Gastroesophageal sphincter (tissue), 4 donors: Measurements from ENCODE around the gene C1QB. TPM values are rescaled to one million over a fixed set of nuclear protein-coding genes. Genes with fewer than 3 reads are reported as not detected.
A peak's percentile ranks its signal among the peaks of the same experiment; 100 is the strongest.

Experiments used
- ATAC-seq: fragments of 150-250 bp; one replicate; pipeline ENCODE4 v1.9.1; 2016; ENCODE audit warnings: mild to moderate bottlenecking, moderate library complexity
- H3K27ac ChIP-seq, 4 donors: fragments of 200-600 bp; sonication (generic) in 3 of 4; 1 replicate in 3 of 4; 2 replicates in 1 of 4; pipeline ENCODE4 v1.5.1; 2016 to 2019
- H3K27me3 ChIP-seq: fragments of 200-600 bp; sonication (generic); one replicate; pipeline ENCODE4 v1.5.1; 2019
- H3K36me3 ChIP-seq, 2 donors: fragments of 200-600 bp; sonication (generic); one replicate each; pipeline ENCODE4 v1.5.1; 2019; ENCODE audit warnings: control low read depth in 1 of 2
- H3K4me1 ChIP-seq, 3 donors: fragments of 200-600 bp; sonication (generic); 1 replicate in 2 of 3; 2 replicates in 1 of 3; pipeline ENCODE4 v1.5.1; 2016 to 2019; ENCODE audit warnings: control low read depth in 2 of 3
- H3K4me3 ChIP-seq, 2 donors: fragments of 200-600 bp; sonication (generic); one replicate each; pipeline ENCODE4 v1.5.1; 2019; ENCODE audit warnings: mild to moderate bottlenecking in 1 of 2, moderate library complexity in 1 of 2
- H3K9me3 ChIP-seq, 3 donors: fragments of 200-600 bp; sonication (generic); one replicate each; pipeline ENCODE4 v1.5.1; 2017 to 2019; ENCODE audit warnings: control low read depth in 2 of 3
- CTCF ChIP-seq, 4 experiments: fragments of 200-600 bp in 2 of 4; fragments of 450-650 bp in 2 of 4; sonication (generic) in 1 of 4; IDR thresholded peaks; one replicate each; pipeline ENCODE4 v1.5.1; 2017 to 2019; ENCODE audit warnings: antibody characterized with exemption in 4 of 4, mild to moderate bottlenecking in 2 of 4, moderate library complexity in 2 of 4
- EP300 ChIP-seq: sonication (generic); formaldehyde crosslinking; IDR thresholded peaks from one replicate; pipeline ENCODE4 v1.6.1; 2017; ENCODE audit warnings: antibody characterized with exemption, mild to moderate bottlenecking
- POLR2A ChIP-seq, 2 donors: fragments of 450-650 bp; IDR thresholded peaks; one replicate each; pipeline ENCODE4 v1.6.1; 2017; ENCODE audit warnings: antibody characterized with exemption in 2 of 2, mild to moderate bottlenecking in 2 of 2, moderate library complexity in 1 of 2
- POLR2AphosphoS5 ChIP-seq: sonication (generic); formaldehyde crosslinking; IDR thresholded peaks from one replicate; pipeline ENCODE4 v1.6.1; 2017; ENCODE audit warnings: antibody characterized with exemption
- WGBS, 2 donors: methylation state at CpG; one replicate each; pipeline ENCODE4 v1.1.5; 2018; ENCODE audit warnings: low coverage in 1 of 2; 5-methylcytosine and 5-hydroxymethylcytosine counted together
- total RNA-seq, 4 donors: library from RNA; depleted of rRNA; stranded (reverse); fragments of >200 nt; gene quantifications; one replicate each; pipeline ENCODE4 v1.1.0, GENCODE V29; 2016

The C1QB gene
- 100 to 1,000 TPM in 3 of 4 donors, 10 to 100 TPM in 1; 37.0 to 607 (median 249) TPM for total RNA-seq

DNA sequence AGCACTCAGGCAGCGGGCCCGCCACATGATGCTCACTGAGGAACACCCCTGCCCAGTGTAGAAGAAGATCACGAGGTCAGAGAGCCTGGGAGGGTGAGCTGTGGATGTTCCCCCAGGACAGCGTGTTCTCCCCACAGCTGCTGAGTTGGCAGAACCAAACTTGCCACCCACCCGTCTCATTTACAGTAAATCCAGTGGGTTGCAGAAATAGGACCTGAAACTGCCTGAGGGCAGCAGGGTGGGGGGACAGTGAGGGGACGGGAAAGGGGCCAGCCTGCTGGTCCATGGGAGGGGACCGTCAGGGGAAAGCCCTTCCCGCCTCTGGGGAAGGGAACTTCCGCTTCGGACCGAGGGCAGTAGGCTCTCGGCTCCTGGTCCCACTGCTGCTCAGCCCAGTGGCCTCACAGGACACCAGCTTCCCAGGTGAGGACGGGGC lies at the start of gene C1QB:
C1QB (plus strand) TSS at position 356 of the 436 bp plus-strand sequence. CDS start 6,227 bp downstream, outside the sequence.
- no peaks in the 10 kb centered on the region for H3K36me3 ChIP-seq
- H3K27me3 ChIP-seq, result peaks cover 57% of the 10 kb centered on the region
- H3K4me3 ChIP-seq, result peak within 1 kb of the TSS in 1 of 2 donors; percentile 39
- peak; percentile 85 for ATAC-seq
- TF ChIP-seq EP300, result no peak
- peak in 1 of 2 donors; percentile 38 for TF ChIP-seq POLR2A (IDR thresholded peaks at IDR 0.05)
- peak; percentile 25 for TF ChIP-seq POLR2AphosphoS5
- WGBS, 2 donors, result 82% methylated on average over 4 of the region's 13 CpGs; no CpG with 5 or more reads in 1 of the 2 donors
- H3K27ac ChIP-seq, result no peak within 1 kb of the TSS
- H3K4me1 ChIP-seq, result no peaks in the 10 kb centered on the region
- no peaks in the 10 kb centered on the region for H3K9me3 ChIP-seq

DNA sequence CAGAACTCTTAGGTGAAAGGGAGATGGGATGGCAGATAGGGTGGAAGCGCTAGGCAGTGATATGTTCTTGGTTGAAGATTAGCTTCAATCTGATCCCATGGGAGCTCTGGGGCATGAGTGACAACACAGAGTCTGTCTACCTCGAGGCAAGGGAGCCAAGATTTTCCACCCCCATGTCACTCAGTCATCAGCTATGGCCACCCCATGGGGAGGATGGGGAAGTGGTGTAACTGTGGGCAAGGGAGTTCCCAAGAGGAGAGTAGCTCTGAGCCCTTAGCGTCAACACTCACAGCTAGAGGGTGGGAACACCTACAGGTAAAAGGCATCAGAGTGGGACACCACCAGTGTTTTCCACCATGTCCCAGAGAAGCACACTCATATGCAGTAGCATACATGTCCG lies 46.9 kb upstream of the C1QB start:
- TF ChIP-seq EP300 (no peak), POLR2A (IDR thresholded peaks at IDR 0.05) (no peak), POLR2AphosphoS5 (no peak), CTCF (IDR thresholded peaks at IDR 0.05) (no peak)
- no peak for ATAC-seq
- 35 to 80% methylated on average over 2 of the region's 4 CpGs for WGBS, 2 donors
- no peaks in the 10 kb centered on the region for H3K9me3 ChIP-seq
- peaks cover 99% of the 10 kb centered on the region for H3K27me3 ChIP-seq
- no peak overlapping the region for H3K27ac ChIP-seq
- no peak overlapping the region for H3K4me3 ChIP-seq
- H3K36me3 ChIP-seq, result no peaks in the 10 kb centered on the region
- no peaks in the 10 kb centered on the region for H3K4me1 ChIP-seq

GRCh38 chr1:22607154-22607553 lies 45.9 kb upstream of the C1QB start:
- no peak overlapping the region for H3K4me3 ChIP-seq
- peaks cover 99% of the 10 kb centered on the region for H3K27me3 ChIP-seq
- H3K9me3 ChIP-seq, result no peaks in the 10 kb centered on the region
- no peak for ATAC-seq
- 0 to 7% methylated on average over 1 to 3 of the region's 10 CpGs for WGBS, 2 donors
- no peaks in the 10 kb centered on the region for H3K36me3 ChIP-seq
- H3K27ac ChIP-seq, result no peak overlapping the region
- TF ChIP-seq POLR2A (IDR thresholded peaks at IDR 0.05) (no peak), POLR2AphosphoS5 (no peak), EP300 (no peak), CTCF (IDR thresholded peaks at IDR 0.05) (no peak)
- no peaks in the 10 kb centered on the region for H3K4me1 ChIP-seq

DNA sequence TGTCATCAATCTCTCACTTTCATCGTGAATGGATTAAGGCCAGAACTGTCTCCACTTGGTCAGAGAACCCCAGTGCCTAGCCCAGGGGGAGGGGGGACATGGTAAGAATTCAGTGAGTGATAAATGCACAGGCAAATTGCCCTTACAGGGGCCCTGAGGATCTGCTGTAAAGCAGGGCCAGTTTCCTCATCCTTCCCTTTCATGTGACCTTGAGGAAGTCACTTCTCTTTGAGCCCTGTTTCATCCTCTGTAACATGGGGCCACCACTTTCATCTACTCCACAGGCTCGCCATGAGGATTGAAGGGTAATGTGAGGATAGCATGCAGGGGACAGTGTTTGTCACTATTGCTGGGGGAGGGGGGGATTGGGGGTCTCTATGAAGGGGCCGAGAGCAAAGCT lies 44.7 kb upstream of the C1QB start:
- no peaks in the 10 kb centered on the region for H3K4me1 ChIP-seq
- no peaks in the 10 kb centered on the region for H3K36me3 ChIP-seq
- H3K9me3 ChIP-seq, result no peaks in the 10 kb centered on the region
- WGBS, 2 donors, result no CpG with 5 or more reads among the region's 3 CpGs
- TF ChIP-seq POLR2A (IDR thresholded peaks at IDR 0.05), result no peak
- peaks cover 99% of the 10 kb centered on the region for H3K27me3 ChIP-seq
- ATAC-seq, result no peak
- H3K4me3 ChIP-seq, result no peak overlapping the region
- H3K27ac ChIP-seq, result no peak overlapping the region

DNA sequence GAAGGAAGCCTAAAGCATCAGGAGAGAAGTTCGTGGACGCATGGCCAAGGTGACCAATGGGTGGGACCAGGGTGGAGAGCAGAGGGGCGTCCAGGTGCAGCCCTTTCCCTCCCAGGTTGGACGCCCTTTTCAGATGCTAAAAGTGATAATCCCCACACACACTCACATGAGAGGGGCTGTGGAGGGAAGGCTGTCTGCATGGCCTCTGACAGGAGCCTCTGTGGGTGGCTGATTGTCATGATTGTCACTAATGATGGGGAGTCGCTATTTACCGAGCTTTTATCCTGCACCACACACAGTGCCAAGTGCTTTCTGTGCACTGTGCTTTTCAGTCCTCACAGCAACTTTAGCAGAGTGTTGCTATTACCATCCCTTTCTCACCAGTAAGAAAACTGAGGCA lies 43.7 kb upstream of the C1QB start:
- TF ChIP-seq EP300, result no peak
- Histone ChIP-seq H3K4me3 (no peak overlapping the region), H3K9me3 (no peaks in the 10 kb centered on the region), H3K36me3 (no peaks in the 10 kb centered on the region), H3K4me1 (no peaks in the 10 kb centered on the region), H3K27ac (no peak overlapping the region), H3K27me3 (peaks cover 99% of the 10 kb centered on the region)
- ATAC-seq, result no peak
- 8 to 21% methylated on average over 2 to 6 of the region's 6 CpGs for WGBS, 2 donors

DNA sequence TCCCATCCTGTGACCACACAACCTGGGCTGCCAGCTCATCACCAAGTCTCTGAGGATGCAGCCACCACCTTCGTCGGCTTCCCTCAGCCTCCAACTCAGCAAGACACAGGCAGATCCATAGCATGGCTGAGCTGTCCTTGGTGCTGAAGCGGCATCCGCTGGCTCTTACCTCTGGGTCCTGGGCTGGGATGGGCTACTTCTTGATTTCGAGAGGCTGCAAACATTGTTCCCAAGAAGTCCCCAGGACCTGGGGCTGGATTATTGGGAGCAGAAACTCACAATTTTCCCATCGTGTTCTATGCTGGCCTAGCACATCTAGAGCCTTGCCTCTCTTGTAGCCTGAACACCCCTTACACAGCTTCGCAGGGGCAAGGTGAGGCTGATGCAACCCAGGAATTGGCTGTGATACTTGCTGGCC lies 41.5 kb upstream of the C1QB start:
- peaks cover 100% of the 10 kb centered on the region for H3K27me3 ChIP-seq
- TF ChIP-seq EP300, result no peak
- no peak for TF ChIP-seq POLR2A (IDR thresholded peaks at IDR 0.05)
- no peak for TF ChIP-seq POLR2AphosphoS5
- no peak for TF ChIP-seq CTCF (IDR thresholded peaks at IDR 0.05)
- H3K27ac ChIP-seq, result no peak overlapping the region
- no peaks in the 10 kb centered on the region for H3K4me1 ChIP-seq
- H3K4me3 ChIP-seq, result no peak overlapping the region
- 13% methylated on average over 3 of the region's 7 CpGs; no CpG with 5 or more reads in 1 of the 2 donors for WGBS, 2 donors
- H3K36me3 ChIP-seq, result no peaks in the 10 kb centered on the region
- no peak for ATAC-seq
- H3K9me3 ChIP-seq, result no peaks in the 10 kb centered on the region
